Measurements from ENCODE around the gene CCDC178.

Gene CCDC178

GRCh38 chr18:33076601-33077000 lies 363.9 kb downstream of the CCDC178 start:
- TF ChIP-seq CTCF (IDR thresholded peaks at IDR 0.05; ENCODE audit: control insufficient read depth, insufficient read depth, low read depth, low read length, missing control alignments): no peak
- DNase-seq (ENCODE audit: low read depth): no peak
- no peak overlapping the region for H3K4me3 ChIP-seq (ENCODE audit: control insufficient read depth, low read depth, low read length)

- no peak for DNase-seq (ENCODE audit: low read depth)
- TF ChIP-seq CTCF (IDR thresholded peaks at IDR 0.05; ENCODE audit: control insufficient read depth, insufficient read depth, low read depth, low read length, missing control alignments): no peak
- H3K4me3 ChIP-seq (ENCODE audit: control insufficient read depth, low read depth, low read length): no peak overlapping the region
Observed at GRCh38 chr18:33074125-33074524, 366.4 kb downstream of the CCDC178 start.

- no peak for DNase-seq (ENCODE audit: low read depth)
- no peak overlapping the region for H3K4me3 ChIP-seq (ENCODE audit: control insufficient read depth, low read depth, low read length)
- no peak for TF ChIP-seq CTCF (IDR thresholded peaks at IDR 0.05; ENCODE audit: control insufficient read depth, insufficient read depth, low read depth, low read length, missing control alignments)
Observed at GRCh38 chr18:33062834-33063364, 377.6 kb downstream of the CCDC178 start.

GRCh38 chr18:33052886-33053285 lies 387.6 kb downstream of the CCDC178 start:
- no peak overlapping the region for H3K4me3 ChIP-seq (ENCODE audit: control insufficient read depth, low read depth, low read length)
- DNase-seq (ENCODE audit: low read depth): no peak
- TF ChIP-seq CTCF (IDR thresholded peaks at IDR 0.05; ENCODE audit: control insufficient read depth, insufficient read depth, low read depth, low read length, missing control alignments): no peak

DNA sequence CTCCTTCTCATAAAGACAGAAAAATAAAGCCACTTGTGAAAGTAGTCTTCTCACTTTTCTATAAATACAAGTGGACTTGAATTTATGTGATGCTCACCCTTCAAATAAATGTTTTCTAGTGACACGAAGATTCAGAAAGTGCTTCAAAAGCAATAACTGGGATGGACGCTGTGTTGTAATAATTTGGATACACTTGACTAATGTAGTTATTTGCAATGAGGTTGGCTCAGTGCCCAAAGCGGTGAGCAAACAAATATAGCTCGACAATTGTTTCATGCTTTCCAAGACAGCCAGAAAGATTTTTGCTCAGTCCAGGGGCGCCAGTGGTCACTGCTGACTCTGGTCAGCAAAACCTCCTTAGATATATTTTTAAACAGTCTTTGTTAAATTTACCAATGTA lies 389.1 kb downstream of the CCDC178 start:
- no peak for DNase-seq (ENCODE audit: low read depth)
- no peak for TF ChIP-seq CTCF (IDR thresholded peaks at IDR 0.05; ENCODE audit: control insufficient read depth, insufficient read depth, low read depth, low read length, missing control alignments)
- no peak overlapping the region for H3K4me3 ChIP-seq (ENCODE audit: control insufficient read depth, low read depth, low read length)

- TF ChIP-seq CTCF (IDR thresholded peaks at IDR 0.05; ENCODE audit: control insufficient read depth, insufficient read depth, low read depth, low read length, missing control alignments): no peak
- DNase-seq (ENCODE audit: low read depth): no peak
- no peak overlapping the region for H3K4me3 ChIP-seq (ENCODE audit: control insufficient read depth, low read depth, low read length)
Observed at GRCh38 chr18:33040213-33040612, 400.3 kb downstream of the CCDC178 start.

GRCh38 chr18:33034945-33035344 lies 405.6 kb downstream of the CCDC178 start:
- TF ChIP-seq CTCF (IDR thresholded peaks at IDR 0.05; ENCODE audit: control insufficient read depth, insufficient read depth, low read depth, low read length, missing control alignments): no peak
- DNase-seq (ENCODE audit: low read depth): no peak
- no peak overlapping the region for H3K4me3 ChIP-seq (ENCODE audit: control insufficient read depth, low read depth, low read length)
